Ovary (tissue), 3 donors: Measurements from ENCODE around the gene SLAIN1.
"Not testable (repeated sequence)": the region's sequence is repeated elsewhere in the genome, so short reads cannot be mapped to it uniquely, and the experiment has no call there.

ENCODE experiments used
- CTCF ChIP-seq, 3 donors: fragments of 450-650 bp in 2 of 3; fragments of 200-600 bp in 1 of 3; IDR thresholded peaks; one replicate each; pipeline versions ENCODE4 v1.5.1 to v1.8.0; 2016 to 2022; ENCODE audit warnings: antibody characterized with exemption in 3 of 3, mild to moderate bottlenecking in 1 of 3
- POLR2A ChIP-seq: fragments of 450-650 bp; IDR thresholded peaks from one replicate; pipeline ENCODE4 v1.6.1; 2017; ENCODE audit warnings: antibody characterized with exemption, mild to moderate bottlenecking, moderate library complexity
- donor health status: DM: no; HTN: no; CAD: no.

- not testable (repeated sequence) for TF ChIP-seq CTCF (IDR thresholded peaks at IDR 0.05); POLR2A
These were observed 34.7 kb upstream of the SLAIN1 start for GRCh38 chr13:77662831-77663230.
